NCI-H526 (cell line): ENCODE data around the gene MAPKAPK5.
"Not testable (repeated sequence)": the region's sequence is repeated elsewhere in the genome, so short reads cannot be mapped to it uniquely, and the experiment has no call there.

ENCODE experiments used
- DNase-seq, 2 experiments: peaks; one replicate each; lab custom pipeline; 2025; lab: John Stamatoyannopoulos, UW

The MAPKAPK5 gene

GRCh38 chr12:111886662-111887545, 44.9 kb downstream of the MAPKAPK5 start:
- no peak for DNase-seq

GRCh38 chr12:111887926-111888745, 46.1 kb downstream of the MAPKAPK5 start:
- DNase-seq = no peak

GRCh38 chr12:111893287-111893686, 51.3 kb downstream of the MAPKAPK5 start:
- no peak for DNase-seq

GRCh38 chr12:111894556-111894955, 52.5 kb downstream of the MAPKAPK5 start:
- no peak for DNase-seq

- no peak for DNase-seq
Observed at GRCh38 chr12:111901182-111901581, 59.2 kb downstream of the MAPKAPK5 start.

- no peak for DNase-seq
Observed at GRCh38 chr12:111904446-111904975, 62.5 kb downstream of the MAPKAPK5 start.

GRCh38 chr12:111905502-111905901, 63.5 kb downstream of the MAPKAPK5 start:
- no peak for DNase-seq

- DNase-seq = no peak
Observed at GRCh38 chr12:111907740-111908139, 65.7 kb downstream of the MAPKAPK5 start.

GRCh38 chr12:111925171-111925570, 83.1 kb downstream of the MAPKAPK5 start:
- DNase-seq = no peak

- DNase-seq = no peak
Observed at GRCh38 chr12:111926631-111927030, 84.6 kb downstream of the MAPKAPK5 start.

- DNase-seq = no peak
Observed at GRCh38 chr12:111927346-111927745, 85.3 kb downstream of the MAPKAPK5 start.

GRCh38 chr12:111932241-111932640, 90.2 kb downstream of the MAPKAPK5 start:
- no peak for DNase-seq

- no peak for DNase-seq
Observed at GRCh38 chr12:111936869-111937268, 94.8 kb downstream of the MAPKAPK5 start.

GRCh38 chr12:111937429-111937828, 95.4 kb downstream of the MAPKAPK5 start:
- DNase-seq = no peak

- no peak for DNase-seq
Observed at GRCh38 chr12:111942557-111942956, 100.5 kb downstream of the MAPKAPK5 start.

- no peak for DNase-seq
Observed at GRCh38 chr12:111943929-111944328, 101.9 kb downstream of the MAPKAPK5 start.

- not testable (repeated sequence) for DNase-seq
Observed at GRCh38 chr12:111950961-111951676, 109.1 kb downstream of the MAPKAPK5 start.
